Heart left ventricle (tissue), 16 donors: ENCODE data around the gene ZNF750. TPM values are rescaled to one million over a fixed set of nuclear protein-coding genes. Genes with fewer than 3 reads are reported as not detected.

Experiments used
- ATAC-seq, 4 donors: fragments of 200-7000 bp; cut with Tn5 transposase; one replicate each; pipeline ENCODE4 v1.9.1; 2020 to 2022; ENCODE audit warnings: moderate library complexity in 4 of 4, mild to moderate bottlenecking in 3 of 4, moderate number of reproducible peaks in 1 of 4
- DNase-seq, 5 donors: peaks; one replicate each; pipeline ENCODE4 v3.0.0-alpha.2; 2020
- H3K27ac ChIP-seq, 12 donors: fragments of 200-600 bp; sonication (generic) in 4 of 12; one replicate each; pipeline versions ENCODE4 v1.5.0 to v1.8.0; 2016 to 2022; ENCODE audit warnings: mild to moderate bottlenecking in 2 of 12
- H3K27me3 ChIP-seq, 9 donors: fragments of 200-600 bp; sonication (generic) in 2 of 9; one replicate each; pipeline versions ENCODE4 v1.5.1 to v1.8.0; 2016 to 2022; ENCODE audit warnings: mild to moderate bottlenecking in 3 of 9
- H3K36me3 ChIP-seq, 9 donors: fragments of 200-600 bp; sonication (generic) in 2 of 9; one replicate each; pipeline versions ENCODE4 v1.5.0 to v1.8.0; 2018 to 2022; ENCODE audit warnings: mild to moderate bottlenecking in 2 of 9
- H3K4me1 ChIP-seq, 12 donors: fragments of 200-600 bp; sonication (generic) in 4 of 12; one replicate each; pipeline versions ENCODE4 v1.5.0 to v1.8.0; 2016 to 2022; ENCODE audit warnings: mild to moderate bottlenecking in 3 of 12
- H3K4me3 ChIP-seq, 12 donors: fragments of 200-600 bp; sonication (generic) in 4 of 12; one replicate each; pipeline versions ENCODE4 v1.5.0 to v1.8.0; 2017 to 2022; ENCODE audit warnings: mild to moderate bottlenecking in 9 of 12, moderate library complexity in 4 of 12
- H3K9me3 ChIP-seq, 12 donors: fragments of 200-600 bp; sonication (generic) in 4 of 12; one replicate each; pipeline versions ENCODE4 v1.5.0 to v1.8.0; 2016 to 2022; ENCODE audit warnings: mild to moderate bottlenecking in 1 of 12
- POLR2A ChIP-seq, 2 donors: fragments of 450-650 bp; IDR thresholded peaks; one replicate each; pipeline ENCODE4 v1.6.1; 2017; ENCODE audit warnings: antibody characterized with exemption in 2 of 2, mild to moderate bottlenecking in 2 of 2, moderate library complexity in 2 of 2
- WGBS, 4 donors: extraction: QIAGEN DNeasy Blood & Tissue Kit in 2 of 4; methylation state at CpG; one replicate each; pipeline versions ENCODE4 v1.1.5 to v1.1.7; 2013 to 2018; 5-methylcytosine and 5-hydroxymethylcytosine counted together
- intact Hi-C, 10 donors: fragments of 100-400 bp; cut with DNase I; formaldehyde crosslinking; loops; one replicate each; pipeline versions ENCODE4 v1.11.1 to v1.14.2; 2022
- polyA plus RNA-seq, 2 donors: library from polyadenylated mRNA; stranded (reverse); fragments of 200-250 nt; gene quantifications; one replicate each; pipeline ENCODE4 v1.2.3, GENCODE V29; 2013
- total RNA-seq, 9 donors: library from RNA; depleted of rRNA in 2 of 9; stranded (reverse); fragments of >200 nt in 2 of 9; fragmentation: NEBNext Ultra II Directional in 3 of 9; extraction: Animal tissue kit (Norgen Biotek cat#: 25700) in 3 of 9; gene quantifications; one replicate each; pipeline versions ENCODE4 v1.1.0 to v1.2.4, GENCODE V29; 2016 to 2023
- TF ChIP-seq, protein P1 (sequence below), 12 donors: fragments of 200-600 bp; sonication (generic) in 4 of 12; IDR thresholded peaks; one replicate each; pipeline versions ENCODE4 v1.5.0 to v1.8.0; 2018 to 2022; ENCODE audit warnings: antibody characterized with exemption in 12 of 12, mild to moderate bottlenecking in 5 of 12
- donor health status: ischemic (EF 13 %, LVEDD 7.1; RV severe dilation, severe dysfunction).
- donor health status: healthy with polysubstance abuse.
- donor health status: DM: no; HTN: yes; CAD: no.
- donor health status: DM: no; HTN: no; CAD: no.
- donor health status: ischemic (EF 25% LVEDD 6.9; RV normal size, moderate dysfunction).
- donor health status: ischemic (EF 25% LVEDD 5.7; RV mildly dilated, moderate dysfunction).
- donor health status: healthy.
- donor health status: DM: yes; HTN: yes; CAD: no.
- donor health status: ischemic (EF 35%, LVEDD 5.7; RV mildly dilated, moderate dysfunction).
- donor health status: nonischemic (EF 11% LVEDD 7.7; RV severe dilation, severe dysfunction).
- donor health status: DM: yes; HTN: yes; CAD: no.
- donor health status: PGD.
- donor health status: ischemic (EF 29% LVEDD 5.4; RV normal size, mild dysfunction).
- donor health status: nonischemic (EF 23%, LVEDD 6.1; RV moderate dilation, normal function).

Gene ZNF750
- total and polyA plus RNA-seq, 11 donors, result 0.08 to 0.38 (median 0.24) TPM; not detected in 7

DNA sequence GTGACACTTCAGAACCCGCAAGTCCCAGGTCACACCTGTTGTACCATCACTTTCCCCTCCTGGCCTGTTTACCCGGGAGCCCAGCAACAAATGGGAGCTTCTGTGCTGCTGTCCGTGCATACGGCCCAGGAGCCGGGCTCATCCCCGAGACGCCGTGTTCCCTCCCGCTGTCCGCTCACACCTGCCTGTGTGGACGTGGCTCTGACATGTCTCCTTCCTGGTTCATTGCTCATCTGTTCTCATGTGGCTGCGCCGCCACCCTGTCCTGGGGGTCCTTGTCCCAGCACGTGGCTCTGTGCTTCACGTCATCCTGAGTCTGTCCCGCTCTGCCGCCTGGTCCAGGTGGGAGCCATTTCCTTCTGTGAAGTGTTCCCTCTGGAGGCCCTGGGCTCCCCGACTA, 50.0 kb downstream of the ZNF750 start:
- intact Hi-C loops, result no loop called here
- peaks cover 0 to 10% (median 0%) of the 10 kb centered on the region in 9 donors for H3K36me3 ChIP-seq
- 94 to 96% (median 95%) methylated on average over 17 to 18 of the region's 18 CpGs for WGBS, 4 donors
- peaks cover 0 to 14% (median 2%) of the 10 kb centered on the region in 12 donors for H3K4me1 ChIP-seq
- H3K27me3 ChIP-seq, result no peaks in the 10 kb centered on the region
- no peaks in the 10 kb centered on the region for H3K9me3 ChIP-seq
- no peak overlapping the region for H3K27ac ChIP-seq
- no peak for ATAC-seq
- DNase-seq, result no peak
- H3K4me3 ChIP-seq, result no peak overlapping the region
- TF ChIP-seq POLR2A (IDR thresholded peaks at IDR 0.05), result no peak
- TF ChIP-seq, protein P1, sequence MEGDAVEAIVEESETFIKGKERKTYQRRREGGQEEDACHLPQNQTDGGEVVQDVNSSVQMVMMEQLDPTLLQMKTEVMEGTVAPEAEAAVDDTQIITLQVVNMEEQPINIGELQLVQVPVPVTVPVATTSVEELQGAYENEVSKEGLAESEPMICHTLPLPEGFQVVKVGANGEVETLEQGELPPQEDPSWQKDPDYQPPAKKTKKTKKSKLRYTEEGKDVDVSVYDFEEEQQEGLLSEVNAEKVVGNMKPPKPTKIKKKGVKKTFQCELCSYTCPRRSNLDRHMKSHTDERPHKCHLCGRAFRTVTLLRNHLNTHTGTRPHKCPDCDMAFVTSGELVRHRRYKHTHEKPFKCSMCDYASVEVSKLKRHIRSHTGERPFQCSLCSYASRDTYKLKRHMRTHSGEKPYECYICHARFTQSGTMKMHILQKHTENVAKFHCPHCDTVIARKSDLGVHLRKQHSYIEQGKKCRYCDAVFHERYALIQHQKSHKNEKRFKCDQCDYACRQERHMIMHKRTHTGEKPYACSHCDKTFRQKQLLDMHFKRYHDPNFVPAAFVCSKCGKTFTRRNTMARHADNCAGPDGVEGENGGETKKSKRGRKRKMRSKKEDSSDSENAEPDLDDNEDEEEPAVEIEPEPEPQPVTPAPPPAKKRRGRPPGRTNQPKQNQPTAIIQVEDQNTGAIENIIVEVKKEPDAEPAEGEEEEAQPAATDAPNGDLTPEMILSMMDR (IDR thresholded peaks at IDR 0.05), result no peak

DNA sequence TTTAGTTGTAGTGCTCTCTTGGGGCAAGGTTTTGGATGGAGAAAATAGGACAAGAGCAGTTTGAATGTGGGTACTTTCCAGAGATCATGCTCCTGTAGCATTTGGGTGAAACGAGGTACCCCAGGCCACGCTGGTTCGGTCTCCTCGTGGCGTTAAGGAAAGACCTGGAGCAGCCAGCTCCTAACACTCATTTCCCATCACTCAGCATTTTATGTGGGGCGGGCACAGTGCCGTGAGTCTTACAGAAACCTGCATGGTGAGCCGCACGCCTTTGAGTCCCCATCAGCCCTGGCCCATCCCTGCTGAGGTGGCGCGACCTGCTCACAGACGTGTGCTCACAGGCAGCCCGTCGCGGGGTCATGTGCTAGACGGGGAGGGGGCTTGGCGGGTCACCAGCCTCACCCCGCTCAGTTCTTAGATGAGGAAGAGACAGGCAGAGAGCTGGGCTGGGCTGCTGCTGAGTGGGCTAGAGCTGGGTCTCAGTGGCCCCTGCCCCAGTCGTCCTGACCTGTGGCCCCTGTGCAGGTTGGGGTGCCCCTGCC, 50.7 kb downstream of the ZNF750 start:
- Histone ChIP-seq H3K4me3 (no peak overlapping the region), H3K27ac (no peak overlapping the region), H3K4me1 (peaks cover 0 to 7% (median 0%) of the 10 kb centered on the region in 12 donors), H3K36me3 (peaks cover 0 to 17% (median 5%) of the 10 kb centered on the region in 9 donors), H3K9me3 (no peaks in the 10 kb centered on the region), H3K27me3 (no peaks in the 10 kb centered on the region)
- DNase-seq, result no peak
- TF ChIP-seq POLR2A (IDR thresholded peaks at IDR 0.05), result no peak
- TF ChIP-seq, protein P1 (IDR thresholded peaks at IDR 0.05), result no peak
- WGBS, 4 donors, result 94 to 97% (median 95%) methylated on average over 18 to 19 of the region's 19 CpGs
- intact Hi-C loops, result no loop called here
- ATAC-seq, result peak in 1 of 4 donors; percentile 21

DNA sequence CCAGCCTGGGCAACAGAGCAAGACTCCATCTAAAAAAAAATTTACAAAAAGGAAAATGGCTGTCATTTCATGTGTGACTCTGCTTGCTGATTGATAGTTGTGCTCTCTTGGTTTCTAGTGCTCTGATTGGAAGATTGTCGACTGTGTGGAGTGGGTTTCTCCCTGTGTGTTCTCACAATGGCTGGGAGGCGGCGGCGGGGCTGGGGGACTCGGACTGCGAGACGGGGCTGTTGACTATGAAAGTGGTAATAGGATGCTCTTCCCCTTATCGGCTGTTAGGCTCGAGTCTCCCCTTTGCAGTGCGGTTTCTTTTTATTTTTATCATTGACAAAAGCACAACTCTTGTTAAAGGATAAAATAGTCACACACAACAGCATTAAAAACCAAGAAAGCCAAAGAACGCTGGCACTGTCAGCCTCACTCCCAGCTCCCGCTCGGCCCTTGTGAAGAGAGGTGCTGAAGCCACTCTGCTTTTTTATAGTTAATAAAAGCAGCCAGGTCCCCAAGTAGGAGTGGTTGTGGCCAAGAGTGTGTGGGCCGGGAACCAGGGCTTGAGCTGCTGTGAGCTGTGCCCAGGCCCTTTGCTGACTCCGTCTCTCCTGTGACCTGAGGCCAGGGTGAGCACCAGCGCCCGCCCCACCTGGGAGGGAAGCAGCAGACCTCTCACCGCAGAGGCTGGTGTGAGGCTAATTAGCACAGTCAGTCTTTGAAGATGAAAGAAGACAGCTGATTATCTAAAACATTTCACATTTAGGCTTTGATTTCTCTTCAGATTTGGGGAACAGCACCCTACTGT, 51.4 kb downstream of the ZNF750 start:
- peak in 2 of 4 donors; percentile 41 to 45 for ATAC-seq
- Histone ChIP-seq H3K9me3 (no peaks in the 10 kb centered on the region), H3K36me3 (peaks cover 0 to 23% (median 13%) of the 10 kb centered on the region in 9 donors), H3K27me3 (no peaks in the 10 kb centered on the region), H3K4me1 (no peaks in the 10 kb centered on the region), H3K4me3 (no peak overlapping the region), H3K27ac (no peak overlapping the region)
- intact Hi-C loops, result no loop called here
- DNase-seq, result no peak
- 81 to 87% (median 85%) methylated on average over 18 of the region's 18 CpGs for WGBS, 4 donors
- no peak for TF ChIP-seq POLR2A (IDR thresholded peaks at IDR 0.05)
- TF ChIP-seq, protein P1 (IDR thresholded peaks at IDR 0.05), result no peak

DNA sequence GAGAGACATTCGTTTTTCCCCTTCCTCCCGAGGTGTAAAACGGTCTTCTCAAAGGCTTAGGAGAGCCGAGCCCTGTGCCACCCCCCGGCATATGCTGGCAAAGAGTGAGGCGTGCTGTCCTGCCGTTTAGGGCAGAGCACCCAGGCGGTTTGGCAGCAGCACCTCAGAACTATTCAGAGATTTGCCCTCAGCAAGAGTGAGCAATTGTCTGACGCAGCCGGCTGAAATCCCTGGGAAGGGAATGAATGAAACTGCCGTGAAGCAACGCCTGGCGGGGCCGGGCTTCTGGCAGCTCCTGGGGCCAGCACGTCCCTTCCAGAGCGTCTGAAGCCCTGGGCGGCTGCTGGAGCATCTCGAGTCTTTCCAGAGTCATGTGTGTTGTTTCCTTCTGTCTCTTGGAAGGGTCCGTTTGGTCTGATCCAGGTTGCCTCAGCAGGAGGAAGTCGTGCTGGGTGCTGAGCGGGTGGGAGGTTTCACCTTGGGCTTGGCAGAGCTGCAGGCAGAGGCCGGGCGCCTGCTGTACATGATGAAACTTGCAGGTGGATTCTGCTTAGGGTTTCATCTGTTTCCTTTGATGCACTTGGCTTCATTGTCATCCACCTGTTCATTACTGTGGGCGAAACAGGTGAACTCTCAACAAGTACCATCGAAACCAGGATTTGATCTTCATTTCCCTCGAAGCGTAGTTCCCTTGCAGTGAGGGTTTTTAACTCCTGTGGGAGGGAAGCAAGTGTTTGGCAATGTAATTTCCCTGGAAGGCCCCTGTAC, 52.6 kb downstream of the ZNF750 start:
- Histone ChIP-seq H3K27me3 (no peaks in the 10 kb centered on the region), H3K9me3 (no peaks in the 10 kb centered on the region), H3K36me3 (peaks cover 0 to 27% (median 15%) of the 10 kb centered on the region in 9 donors), H3K27ac (no peak overlapping the region), H3K4me1 (peaks cover 0 to 5% (median under 1%) of the 10 kb centered on the region in 12 donors), H3K4me3 (no peak overlapping the region)
- TF ChIP-seq, protein P1 (IDR thresholded peaks at IDR 0.05), result no peak
- no peak for TF ChIP-seq POLR2A (IDR thresholded peaks at IDR 0.05)
- intact Hi-C loops, result no loop called here
- DNase-seq (peak in 1 of 5 donors; percentile 46), ATAC-seq (peak; percentile 13 to 58 (median 31))
- 82 to 89% (median 84%) methylated on average over 27 of the region's 27 CpGs for WGBS, 4 donors
